ENCODE measurements around the gene KCTD8.

DNA sequence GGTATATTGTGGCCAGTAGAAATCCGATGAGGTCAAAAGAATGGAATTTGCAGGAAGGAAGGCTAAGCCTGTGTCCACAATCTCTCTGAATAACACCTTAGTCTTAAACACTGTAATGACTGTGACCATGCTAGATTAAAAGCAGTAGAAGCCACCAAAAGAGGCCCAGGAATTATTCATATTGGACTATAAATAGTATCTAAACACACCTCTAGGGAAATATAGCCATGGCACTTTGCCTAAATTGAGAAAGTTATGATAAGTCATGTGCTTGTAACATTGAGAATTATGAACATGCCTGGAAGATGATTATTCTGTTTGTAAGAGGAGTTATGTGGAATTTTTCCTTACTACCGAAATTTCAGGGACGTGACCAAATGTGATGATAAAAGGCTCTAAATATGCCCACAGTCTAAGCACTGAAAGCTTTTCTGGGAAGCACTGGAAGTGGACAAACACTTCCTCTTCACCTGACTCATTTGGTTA, 298.5 kb downstream of the KCTD8 start:
- TF ChIP-seq, protein P1, sequence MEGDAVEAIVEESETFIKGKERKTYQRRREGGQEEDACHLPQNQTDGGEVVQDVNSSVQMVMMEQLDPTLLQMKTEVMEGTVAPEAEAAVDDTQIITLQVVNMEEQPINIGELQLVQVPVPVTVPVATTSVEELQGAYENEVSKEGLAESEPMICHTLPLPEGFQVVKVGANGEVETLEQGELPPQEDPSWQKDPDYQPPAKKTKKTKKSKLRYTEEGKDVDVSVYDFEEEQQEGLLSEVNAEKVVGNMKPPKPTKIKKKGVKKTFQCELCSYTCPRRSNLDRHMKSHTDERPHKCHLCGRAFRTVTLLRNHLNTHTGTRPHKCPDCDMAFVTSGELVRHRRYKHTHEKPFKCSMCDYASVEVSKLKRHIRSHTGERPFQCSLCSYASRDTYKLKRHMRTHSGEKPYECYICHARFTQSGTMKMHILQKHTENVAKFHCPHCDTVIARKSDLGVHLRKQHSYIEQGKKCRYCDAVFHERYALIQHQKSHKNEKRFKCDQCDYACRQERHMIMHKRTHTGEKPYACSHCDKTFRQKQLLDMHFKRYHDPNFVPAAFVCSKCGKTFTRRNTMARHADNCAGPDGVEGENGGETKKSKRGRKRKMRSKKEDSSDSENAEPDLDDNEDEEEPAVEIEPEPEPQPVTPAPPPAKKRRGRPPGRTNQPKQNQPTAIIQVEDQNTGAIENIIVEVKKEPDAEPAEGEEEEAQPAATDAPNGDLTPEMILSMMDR (IDR thresholded peaks at IDR 0.05): no peak
- no peak for TF ChIP-seq POLR2AphosphoS5 (IDR thresholded peaks at IDR 0.05; ENCODE audit: low read depth, low read length)
- TF ChIP-seq, protein P2, sequence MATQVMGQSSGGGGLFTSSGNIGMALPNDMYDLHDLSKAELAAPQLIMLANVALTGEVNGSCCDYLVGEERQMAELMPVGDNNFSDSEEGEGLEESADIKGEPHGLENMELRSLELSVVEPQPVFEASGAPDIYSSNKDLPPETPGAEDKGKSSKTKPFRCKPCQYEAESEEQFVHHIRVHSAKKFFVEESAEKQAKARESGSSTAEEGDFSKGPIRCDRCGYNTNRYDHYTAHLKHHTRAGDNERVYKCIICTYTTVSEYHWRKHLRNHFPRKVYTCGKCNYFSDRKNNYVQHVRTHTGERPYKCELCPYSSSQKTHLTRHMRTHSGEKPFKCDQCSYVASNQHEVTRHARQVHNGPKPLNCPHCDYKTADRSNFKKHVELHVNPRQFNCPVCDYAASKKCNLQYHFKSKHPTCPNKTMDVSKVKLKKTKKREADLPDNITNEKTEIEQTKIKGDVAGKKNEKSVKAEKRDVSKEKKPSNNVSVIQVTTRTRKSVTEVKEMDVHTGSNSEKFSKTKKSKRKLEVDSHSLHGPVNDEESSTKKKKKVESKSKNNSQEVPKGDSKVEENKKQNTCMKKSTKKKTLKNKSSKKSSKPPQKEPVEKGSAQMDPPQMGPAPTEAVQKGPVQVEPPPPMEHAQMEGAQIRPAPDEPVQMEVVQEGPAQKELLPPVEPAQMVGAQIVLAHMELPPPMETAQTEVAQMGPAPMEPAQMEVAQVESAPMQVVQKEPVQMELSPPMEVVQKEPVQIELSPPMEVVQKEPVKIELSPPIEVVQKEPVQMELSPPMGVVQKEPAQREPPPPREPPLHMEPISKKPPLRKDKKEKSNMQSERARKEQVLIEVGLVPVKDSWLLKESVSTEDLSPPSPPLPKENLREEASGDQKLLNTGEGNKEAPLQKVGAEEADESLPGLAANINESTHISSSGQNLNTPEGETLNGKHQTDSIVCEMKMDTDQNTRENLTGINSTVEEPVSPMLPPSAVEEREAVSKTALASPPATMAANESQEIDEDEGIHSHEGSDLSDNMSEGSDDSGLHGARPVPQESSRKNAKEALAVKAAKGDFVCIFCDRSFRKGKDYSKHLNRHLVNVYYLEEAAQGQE (IDR thresholded peaks at IDR 0.05; ENCODE audit: insufficient read depth in 1 of 2, low read depth in 2 of 2, low read length in 1 of 2): no peak
